ENCODE data around the gene PERM1. TPM values are rescaled to one million over a fixed set of nuclear protein-coding genes. Genes with fewer than 3 reads are reported as not detected.

PERM1 gene
- total RNA-seq, 1 experiment from 2014 or later, result not detected

DNA sequence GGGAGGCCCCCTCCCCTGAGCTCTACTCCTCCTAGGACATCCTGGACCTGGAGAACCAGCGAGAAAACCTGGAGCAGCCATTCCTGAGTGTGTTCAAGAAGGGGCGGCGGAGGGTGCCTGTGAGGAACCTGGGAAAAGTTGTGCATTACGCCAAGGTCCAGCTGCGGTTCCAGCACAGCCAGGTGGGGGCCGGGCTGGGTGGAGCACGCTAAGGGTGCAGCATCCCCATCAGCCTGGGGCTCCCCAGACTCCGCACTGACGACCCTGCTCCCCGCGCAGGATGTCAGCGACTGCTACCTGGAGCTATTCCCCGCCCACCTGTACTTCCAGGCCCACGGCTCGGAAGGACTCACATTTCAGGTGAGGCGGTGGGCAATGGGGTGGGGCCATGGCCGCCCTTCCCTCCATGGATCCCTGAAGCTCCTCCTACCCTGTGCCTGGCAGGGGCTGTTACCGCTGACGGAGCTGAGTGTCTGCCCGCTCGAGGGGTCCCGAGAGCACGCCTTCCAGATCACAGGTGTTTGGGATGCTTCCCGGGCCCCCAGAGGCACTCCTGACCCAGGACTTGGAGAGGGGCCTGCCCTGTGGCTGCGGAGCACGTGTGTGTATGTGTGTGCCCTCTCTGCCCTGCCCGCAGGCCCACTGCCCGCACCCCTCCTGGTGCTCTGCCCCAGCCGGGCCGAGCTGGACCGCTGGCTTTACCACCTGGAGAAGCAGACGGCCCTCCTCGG lies 11.5 kb downstream of the PERM1 start:
- Mint-ChIP-seq H3K4me1 (ENCODE audit: insufficient read depth, unreplicated experiment) (peaks cover 4% of the 10 kb centered on the region), H3K27ac (ENCODE audit: low read depth, unreplicated experiment) (no peak overlapping the region), H3K36me3 (ENCODE audit: insufficient read depth, unreplicated experiment) (peaks cover 5% of the 10 kb centered on the region), H3K4me3 (ENCODE audit: unreplicated experiment) (no peak overlapping the region), H3K9me3 (ENCODE audit: unreplicated experiment) (no peaks in the 10 kb centered on the region), H3K27me3 (ENCODE audit: insufficient read depth, unreplicated experiment) (no peaks in the 10 kb centered on the region)
- TF ChIP-seq, protein P1, sequence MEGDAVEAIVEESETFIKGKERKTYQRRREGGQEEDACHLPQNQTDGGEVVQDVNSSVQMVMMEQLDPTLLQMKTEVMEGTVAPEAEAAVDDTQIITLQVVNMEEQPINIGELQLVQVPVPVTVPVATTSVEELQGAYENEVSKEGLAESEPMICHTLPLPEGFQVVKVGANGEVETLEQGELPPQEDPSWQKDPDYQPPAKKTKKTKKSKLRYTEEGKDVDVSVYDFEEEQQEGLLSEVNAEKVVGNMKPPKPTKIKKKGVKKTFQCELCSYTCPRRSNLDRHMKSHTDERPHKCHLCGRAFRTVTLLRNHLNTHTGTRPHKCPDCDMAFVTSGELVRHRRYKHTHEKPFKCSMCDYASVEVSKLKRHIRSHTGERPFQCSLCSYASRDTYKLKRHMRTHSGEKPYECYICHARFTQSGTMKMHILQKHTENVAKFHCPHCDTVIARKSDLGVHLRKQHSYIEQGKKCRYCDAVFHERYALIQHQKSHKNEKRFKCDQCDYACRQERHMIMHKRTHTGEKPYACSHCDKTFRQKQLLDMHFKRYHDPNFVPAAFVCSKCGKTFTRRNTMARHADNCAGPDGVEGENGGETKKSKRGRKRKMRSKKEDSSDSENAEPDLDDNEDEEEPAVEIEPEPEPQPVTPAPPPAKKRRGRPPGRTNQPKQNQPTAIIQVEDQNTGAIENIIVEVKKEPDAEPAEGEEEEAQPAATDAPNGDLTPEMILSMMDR (IDR thresholded peaks at IDR 0.05; ENCODE audit: unreplicated experiment), result no peak
- ChIA-PET POLR2A (interaction anchor here (0.6 kb wide), 2 partner anchors 58 to 122 kb away, joined by 3 read pairs; no protein-coding TSS in a partner anchor), CTCF (interaction anchor here (0.6 kb wide), 1 partner anchor 93 kb away, joined by 3 read pairs; no protein-coding TSS in a partner anchor)
- no TSS peak for BruUV-seq (replicated peaks)
- intact Hi-C loops (cut with micrococcal nuclease), result no loop called here
- no peak for DNase-seq (ENCODE audit: unreplicated experiment)

DNA sequence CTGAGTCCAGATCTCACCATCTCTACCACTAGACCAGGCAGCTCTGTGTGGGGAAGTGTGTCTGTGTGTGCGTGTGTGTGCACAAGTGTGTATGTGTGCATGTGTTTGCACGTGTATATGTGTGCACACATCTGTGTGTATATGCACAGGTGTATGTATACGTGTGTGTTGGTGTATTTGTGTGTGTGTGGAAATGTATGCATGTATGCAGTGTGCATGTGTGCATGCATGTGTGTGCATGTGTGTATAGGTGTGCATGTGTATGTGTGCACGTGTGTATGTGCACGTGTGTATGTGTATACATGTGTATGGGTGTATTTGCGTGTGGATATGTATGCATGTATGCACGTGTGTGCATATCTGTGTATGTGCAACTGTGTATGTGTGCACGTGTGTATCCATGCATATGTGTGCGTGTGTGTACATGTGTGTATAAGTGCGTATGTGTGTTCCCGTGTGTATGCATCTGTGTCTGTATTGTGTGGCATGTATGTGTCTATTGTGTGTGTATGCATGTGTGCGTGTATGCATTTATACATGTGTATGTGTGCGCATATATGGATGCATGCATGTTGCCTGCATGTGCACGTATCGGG lies 12.5 kb downstream of the PERM1 start:
- Mint-ChIP-seq H3K36me3 (ENCODE audit: insufficient read depth, unreplicated experiment) (peaks cover 7% of the 10 kb centered on the region), H3K27ac (ENCODE audit: low read depth, unreplicated experiment) (no peak overlapping the region), H3K27me3 (ENCODE audit: insufficient read depth, unreplicated experiment) (no peaks in the 10 kb centered on the region), H3K4me1 (ENCODE audit: insufficient read depth, unreplicated experiment) (peaks cover 4% of the 10 kb centered on the region), H3K4me3 (ENCODE audit: unreplicated experiment) (no peak overlapping the region), H3K9me3 (ENCODE audit: unreplicated experiment) (no peaks in the 10 kb centered on the region)
- DNase-seq (ENCODE audit: unreplicated experiment), result no peak
- intact Hi-C loops (cut with micrococcal nuclease), result no loop called here
- TF ChIP-seq, protein P1 (IDR thresholded peaks at IDR 0.05; ENCODE audit: unreplicated experiment), result no peak
- POLR2A ChIA-PET, result no interaction called here
- CTCF ChIA-PET, result no interaction called here
- BruUV-seq (replicated peaks), result no TSS peak

GRCh38 chr1:967466-968343 lies 14.2 kb downstream of the PERM1 start:
- Mint-ChIP-seq H3K4me1 (ENCODE audit: insufficient read depth, unreplicated experiment) (peaks cover 4% of the 10 kb centered on the region), H3K4me3 (ENCODE audit: unreplicated experiment) (peak overlapping the region; percentile 75), H3K27me3 (ENCODE audit: insufficient read depth, unreplicated experiment) (no peaks in the 10 kb centered on the region), H3K9me3 (ENCODE audit: unreplicated experiment) (no peaks in the 10 kb centered on the region), H3K27ac (ENCODE audit: low read depth, unreplicated experiment) (no peak overlapping the region), H3K36me3 (ENCODE audit: insufficient read depth, unreplicated experiment) (peaks cover 11% of the 10 kb centered on the region)
- no TSS peak for BruUV-seq (replicated peaks)
- intact Hi-C loops (cut with micrococcal nuclease), result no loop called here
- CTCF ChIA-PET, result interaction anchor here (0.5 to 1.9 kb wide), 7 partner anchors 9 to 185 kb away, joined by 3 to 7 read pairs (median 4); no protein-coding TSS in a partner anchor
- TF ChIP-seq, protein P1 (IDR thresholded peaks at IDR 0.05; ENCODE audit: unreplicated experiment), result no peak
- DNase-seq (ENCODE audit: unreplicated experiment), result no peak
- POLR2A ChIA-PET, result interaction anchor here (0.5 to 1.8 kb wide), 10 partner anchors 9 to 350 kb away, joined by 3 to 11 read pairs (median 4); partner anchors contain the start of gene NOC2L
